ENCODE measurements around the gene BLOC1S2.

DNA sequence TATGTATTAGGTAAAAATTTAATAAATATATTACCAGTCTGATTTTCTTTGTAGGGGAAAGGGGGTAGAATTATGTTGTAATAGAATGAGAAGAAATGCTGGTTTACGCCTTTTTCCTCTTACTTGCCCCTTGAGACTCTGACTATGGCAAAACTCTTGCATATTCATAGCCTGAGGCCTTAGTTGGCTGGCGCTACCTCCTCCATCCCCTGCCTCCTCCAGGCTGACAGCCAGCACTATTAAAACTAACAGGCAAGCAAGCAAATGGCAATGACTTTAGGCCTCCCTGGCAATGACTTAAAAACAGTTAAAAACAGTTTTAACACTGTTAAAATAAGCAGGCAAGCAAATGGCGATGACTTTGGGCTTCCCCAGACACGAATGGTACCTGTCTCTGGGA lies 29.1 kb upstream of the BLOC1S2 start:
- TF ChIP-seq CTCF (IDR thresholded peaks at IDR 0.05) (no peak), EZH2 (IDR thresholded peaks at IDR 0.05) (no peak)
